ENCODE measurements around the gene PHF12.

- TF ChIP-seq POLR2AphosphoS5 (IDR thresholded peaks at IDR 0.05; ENCODE audit: low read depth, low read length) (no peak), POLR2A (IDR thresholded peaks at IDR 0.05; ENCODE audit: low read depth, low read length) (no peak), TAF1 (IDR thresholded peaks at IDR 0.05; ENCODE audit: low read depth, low read length) (no peak)
These were observed 4.8 kb upstream of the PHF12 start for GRCh38 chr17:28956112-28956511.
